Inflammatory macrophage treated with lipopolysaccharide for 1 hour (primary cell): ENCODE measurements around the gene EEF2K.
"Not testable (repeated sequence)": the region's sequence is repeated elsewhere in the genome, so short reads cannot be mapped to it uniquely, and the experiment has no call there.

Experiments used
- DNase-seq, 2 donors: peaks; one replicate each; pipeline ENCODE4 v3.0.0-alpha.2; 2020 to 2022

EEF2K gene

GRCh38 chr16:22213236-22213635, 7.2 kb downstream of the EEF2K start:
- no peak for DNase-seq

DNA sequence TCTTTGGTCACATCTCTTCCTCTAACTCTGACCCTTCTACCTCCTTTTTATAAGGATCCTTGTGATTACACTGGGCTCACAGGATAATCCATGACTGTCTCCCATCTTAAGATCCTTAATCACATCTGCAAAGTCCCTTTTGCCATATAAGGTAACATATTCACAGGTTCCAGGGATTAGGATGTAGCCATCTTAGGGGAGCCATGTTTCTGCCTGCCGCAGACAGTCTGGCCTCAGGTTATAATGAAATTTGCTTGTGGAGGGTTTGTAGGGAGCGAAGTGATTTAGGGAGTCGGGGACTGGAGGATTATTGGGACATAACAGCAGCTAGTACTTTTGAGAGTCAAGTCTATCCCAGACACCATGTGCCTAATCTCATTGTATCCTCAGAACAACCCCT, 7.7 kb downstream of the EEF2K start:
- no peak for DNase-seq

DNA sequence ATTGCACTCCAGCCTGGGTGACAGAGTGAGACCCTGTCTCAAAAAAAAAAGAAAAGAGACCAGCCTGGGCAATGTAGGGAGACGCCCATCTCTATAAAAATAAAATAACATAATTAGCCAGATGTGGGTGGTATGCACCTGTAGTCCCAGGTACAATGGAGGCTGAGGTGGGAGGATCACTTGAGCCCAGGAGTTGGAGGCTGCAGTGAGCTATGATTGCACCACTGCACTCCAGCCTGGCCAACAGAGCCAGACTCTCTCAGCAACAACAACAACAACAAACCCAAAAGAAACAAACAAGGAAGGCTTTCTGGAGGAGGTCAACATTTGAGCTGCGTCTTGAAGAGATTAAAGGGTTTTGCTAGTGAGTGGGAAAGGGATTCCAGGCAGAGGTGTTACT, 8.3 kb downstream of the EEF2K start:
- no peak for DNase-seq

GRCh38 chr16:22214889-22215288, 8.8 kb downstream of the EEF2K start:
- DNase-seq: no peak

DNA sequence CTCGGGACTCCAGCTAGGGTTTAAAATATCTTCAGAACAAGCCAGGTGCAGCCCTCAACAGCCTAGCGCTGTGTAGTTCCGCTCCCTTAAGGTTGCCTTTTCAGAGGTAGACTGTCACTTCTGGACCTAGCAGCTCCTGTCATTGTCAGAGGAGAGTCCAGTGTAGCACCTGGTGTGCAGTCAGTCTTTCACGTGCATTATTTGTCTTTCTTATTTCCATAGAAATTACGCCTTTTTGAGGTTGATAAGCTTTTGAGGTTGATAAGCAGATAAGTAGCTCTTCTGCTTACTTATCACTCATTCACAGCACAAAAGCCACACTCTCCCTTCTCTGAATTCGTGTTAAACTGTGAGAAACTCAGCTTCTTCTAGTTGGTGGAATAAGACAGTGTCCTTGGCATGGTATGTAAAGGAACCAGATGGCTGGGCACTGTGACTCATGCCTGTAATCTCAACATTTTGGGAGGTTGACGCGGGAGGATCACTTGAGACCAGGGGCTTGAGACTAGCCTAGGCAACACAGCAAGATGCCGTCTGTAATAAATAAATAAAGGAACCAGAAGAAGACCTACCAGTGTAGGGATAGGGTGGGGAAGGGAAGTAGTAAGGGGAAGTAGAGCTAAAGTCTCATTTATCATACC, 10.2 kb downstream of the EEF2K start:
- no peak for DNase-seq

GRCh38 chr16:22216832-22217225, 10.8 kb downstream of the EEF2K start:
- not testable (repeated sequence) for DNase-seq

- peak in 1 of 2 donors; percentile 37 for DNase-seq
Observed at GRCh38 chr16:22217890-22218730, 12.0 kb downstream of the EEF2K start.

DNA sequence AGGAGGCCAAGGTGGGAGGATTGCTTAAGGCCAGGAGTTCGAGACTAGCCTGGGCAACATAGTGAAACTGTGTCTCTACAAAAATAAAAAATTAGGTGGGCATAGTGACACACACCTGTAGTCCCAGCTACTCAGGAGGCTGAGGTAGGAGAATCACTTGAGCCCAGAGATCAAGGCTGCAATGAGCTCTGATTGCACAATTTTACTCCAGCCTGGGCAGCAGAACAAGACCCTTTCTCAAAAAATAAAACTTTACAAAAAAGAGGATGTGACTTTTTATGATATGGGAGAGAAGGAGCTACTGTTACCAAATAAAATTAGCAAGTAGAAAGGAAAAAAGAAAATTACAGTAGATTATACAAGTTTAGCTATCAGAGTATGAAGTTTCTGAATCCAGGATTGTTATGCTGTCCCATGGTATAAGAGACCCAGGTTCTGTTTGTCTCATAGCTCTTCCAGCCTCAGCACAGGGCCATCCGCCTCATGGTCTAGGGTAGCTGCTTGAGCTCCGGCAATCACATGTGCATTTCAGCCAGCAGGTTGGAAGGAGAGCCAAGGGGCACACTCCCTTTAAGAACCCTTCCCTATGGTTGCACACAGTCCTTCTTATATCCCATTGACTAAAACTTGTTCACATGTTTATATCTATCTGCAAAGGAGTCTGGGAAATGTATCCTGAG, 13.5 kb downstream of the EEF2K start:
- no peak for DNase-seq

DNA sequence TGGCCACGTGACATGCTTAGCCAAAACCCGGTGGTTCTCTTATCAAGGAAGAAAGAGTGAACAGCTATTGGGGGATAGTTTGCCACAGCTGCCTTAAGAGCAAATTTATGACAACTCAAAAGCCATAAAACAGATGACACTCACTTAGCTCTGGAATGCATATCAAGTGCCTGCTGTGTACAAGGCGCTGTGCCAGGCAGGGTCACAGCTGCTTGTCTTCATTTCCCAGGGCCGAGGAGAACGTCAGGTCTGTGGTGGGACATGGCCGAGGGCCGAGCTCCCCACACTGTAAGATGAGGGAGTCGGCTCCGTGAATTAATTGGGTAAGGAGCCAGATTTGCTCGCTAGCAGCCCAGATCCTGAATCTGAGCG, 14.0 kb downstream of the EEF2K start:
- no peak for DNase-seq

GRCh38 chr16:22220714-22221113, 14.6 kb downstream of the EEF2K start:
- DNase-seq: no peak

- no peak for DNase-seq
Observed at GRCh38 chr16:22222006-22222405, 15.9 kb downstream of the EEF2K start.

GRCh38 chr16:22222998-22223397, 16.9 kb downstream of the EEF2K start:
- DNase-seq: no peak

DNA sequence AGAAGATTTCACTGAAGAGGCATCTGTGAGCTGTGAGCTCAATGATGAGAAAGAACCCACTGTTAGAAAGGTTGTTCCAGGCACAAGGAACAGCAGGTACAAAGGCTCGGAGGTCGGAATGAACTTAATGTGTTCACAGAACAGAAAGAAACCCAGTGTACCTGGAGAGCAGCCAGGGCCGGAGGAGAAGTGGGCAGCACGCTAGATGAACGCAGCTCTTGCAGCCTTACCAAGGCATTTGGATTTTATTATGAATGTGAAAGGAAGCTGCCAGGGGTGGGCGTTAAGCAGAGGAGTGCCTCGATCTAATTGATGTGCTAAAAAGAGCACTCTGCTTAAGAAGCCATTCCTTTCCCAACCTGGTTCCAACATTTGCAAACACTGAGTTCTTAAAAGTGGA, 19.0 kb downstream of the EEF2K start:
- DNase-seq: no peak

GRCh38 chr16:22229889-22230288, 23.8 kb downstream of the EEF2K start:
- DNase-seq: no peak

DNA sequence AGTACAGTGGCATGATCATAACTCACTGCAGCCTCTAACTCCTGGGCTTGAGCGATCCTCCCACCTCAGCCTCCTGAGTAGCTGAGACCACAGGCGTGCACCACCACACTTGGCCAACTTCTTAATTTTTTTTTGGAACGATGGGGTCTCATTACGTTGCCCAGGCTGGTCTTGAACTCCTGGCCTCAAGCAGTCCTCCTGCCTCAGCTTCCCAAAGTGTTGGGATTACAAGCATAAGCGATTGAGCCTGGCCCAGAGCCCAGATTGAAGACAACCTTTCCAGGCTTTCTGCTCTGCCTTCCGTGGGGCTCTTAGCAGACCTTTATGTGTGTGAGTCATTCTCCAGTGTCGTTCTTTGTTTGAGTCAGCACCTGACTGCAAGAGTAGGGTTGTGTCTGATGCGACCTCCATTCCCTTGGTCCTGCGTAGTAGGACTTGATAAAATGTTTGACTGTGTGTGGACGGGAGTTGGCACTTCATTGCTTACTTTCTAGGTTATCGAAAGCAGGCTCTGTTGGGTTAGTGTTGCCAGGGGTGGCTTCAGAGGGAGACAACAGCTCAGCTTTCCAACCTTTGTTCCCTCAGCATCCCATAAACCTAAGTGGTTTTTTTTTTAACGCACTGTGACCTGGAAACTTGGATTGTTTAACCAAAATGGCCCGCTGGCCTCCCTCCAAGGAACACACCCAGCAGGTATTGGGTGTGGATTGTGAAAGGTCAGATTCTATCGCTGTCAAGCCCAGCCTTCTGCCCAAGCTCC, 26.4 kb downstream of the EEF2K start:
- no peak for DNase-seq

GRCh38 chr16:22233037-22233372, 26.9 kb downstream of the EEF2K start:
- no peak for DNase-seq

- DNase-seq: no peak
Observed at GRCh38 chr16:22235839-22236745, 30.0 kb downstream of the EEF2K start.

DNA sequence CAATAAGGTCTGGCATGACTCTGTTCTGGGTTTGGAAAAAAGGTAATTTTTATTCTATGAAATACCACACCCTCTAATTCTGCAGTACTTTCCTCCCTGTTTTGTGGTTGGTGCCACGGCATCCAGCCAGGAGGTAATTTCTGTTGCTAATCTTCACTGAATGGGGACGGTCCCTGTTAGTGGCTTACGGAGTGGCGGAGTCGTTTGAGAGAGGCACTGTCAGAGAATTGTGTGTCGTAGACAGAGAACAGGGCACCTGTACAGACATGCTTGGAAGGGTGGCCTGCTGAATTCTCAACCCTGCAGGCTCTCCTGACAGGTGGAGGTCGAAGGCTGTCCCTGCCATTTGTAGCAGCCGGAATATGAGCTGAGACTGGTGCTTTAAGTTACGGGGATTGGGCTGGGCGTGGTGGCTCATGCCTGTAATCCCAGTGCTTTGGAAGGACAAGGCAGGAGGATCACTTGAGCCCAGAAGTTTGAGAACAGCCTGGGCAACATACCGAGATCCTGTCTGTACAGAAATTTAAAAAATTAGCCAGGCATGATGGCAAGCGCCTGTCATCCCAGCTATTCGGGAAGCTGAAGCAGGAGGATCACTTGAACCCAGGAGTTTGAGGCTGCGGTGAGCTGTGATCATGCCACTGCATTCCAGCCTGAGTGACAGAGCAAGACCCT, 33.2 kb downstream of the EEF2K start:
- no peak for DNase-seq

GRCh38 chr16:22240023-22240710, 34.1 kb downstream of the EEF2K start:
- DNase-seq: no peak

DNA sequence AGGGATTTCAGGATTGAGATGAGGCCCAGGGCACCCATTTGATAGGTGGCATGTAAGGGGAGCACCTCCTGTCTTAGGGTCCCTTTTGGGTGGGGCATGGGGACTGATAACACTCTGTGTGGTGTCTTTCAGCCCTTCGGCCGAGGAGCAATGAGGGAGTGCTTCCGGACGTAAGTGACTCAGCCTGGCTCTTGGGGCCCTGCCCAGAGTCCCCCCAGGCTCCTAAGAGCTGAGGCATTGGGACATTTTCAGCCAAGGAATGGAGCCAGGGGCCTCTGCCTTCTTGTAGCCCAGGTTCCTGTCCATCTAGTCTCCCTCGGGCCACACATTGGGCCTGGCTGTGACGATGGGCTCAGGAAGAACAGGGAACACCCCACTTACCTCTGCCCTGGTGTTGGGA, 44.4 kb downstream of the EEF2K start:
- DNase-seq: no peak

- no peak for DNase-seq
Observed at GRCh38 chr16:22252317-22252716, 46.2 kb downstream of the EEF2K start.
